ENCODE results near the gene PNRC2. TPM values are rescaled to one million over a fixed set of nuclear protein-coding genes. Genes with fewer than 3 reads are reported as not detected.

The PNRC2 gene
- total RNA-seq, 1 donor from 2014 or later: 92.8 TPM

- Histone ChIP-seq H3K4me1 (peaks cover 5% of the 10 kb centered on the region), H3K9me3 (no peaks in the 10 kb centered on the region), H3K27me3 (no peaks in the 10 kb centered on the region), H3K4me3 (no peak within 1 kb of the TSS), H3K27ac (no peak within 1 kb of the TSS), H3K36me3 (no peaks in the 10 kb centered on the region)
- intact Hi-C loops (cut with DNase I): no loop called here
- TF ChIP-seq POLR2AphosphoS5 (IDR thresholded peaks at IDR 0.05; ENCODE audit: insufficient read depth in 1 of 2, low read depth in 1 of 2) (no peak), POLR2A (IDR thresholded peaks at IDR 0.05) (no peak), CTCF (IDR thresholded peaks at IDR 0.05) (no peak)
- DNase-seq (ENCODE audit: extremely low spot score in 2 of 2): no peak
Measured at GRCh38 chr1:23913212-23913880, 46.3 kb upstream of the PNRC2 start, which contains the start of gene CNR2. TSS of gene CNR2 (minus strand) at chr1:23913362. CDS start at chr1:23875617, 37,745 bp downstream.

DNA sequence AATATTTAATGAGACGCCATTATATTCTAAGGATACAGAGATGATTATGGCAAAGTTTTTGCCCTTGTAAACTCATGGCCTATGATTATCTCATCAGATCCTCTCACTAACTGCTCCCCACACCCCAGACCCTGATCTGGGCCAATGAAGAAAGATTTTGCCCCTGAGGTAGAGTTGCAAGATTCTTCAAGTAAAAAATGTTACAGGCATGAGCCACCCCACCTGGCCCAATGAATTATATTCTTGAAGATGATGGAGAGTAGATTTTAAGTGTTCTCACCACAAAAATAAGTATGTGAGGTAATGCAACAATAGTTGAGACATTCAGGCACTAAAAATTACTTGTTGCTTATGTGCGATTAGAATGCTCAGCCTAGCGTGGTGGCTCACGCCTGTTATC is 44.7 kb upstream of the PNRC2 start:
- DNase-seq (ENCODE audit: extremely low spot score in 2 of 2): no peak
- Histone ChIP-seq H3K27ac (no peak overlapping the region), H3K4me3 (no peak overlapping the region), H3K9me3 (no peaks in the 10 kb centered on the region), H3K27me3 (no peaks in the 10 kb centered on the region), H3K36me3 (no peaks in the 10 kb centered on the region), H3K4me1 (no peaks in the 10 kb centered on the region)
- intact Hi-C loops (cut with DNase I): no loop called here
- TF ChIP-seq POLR2AphosphoS5 (IDR thresholded peaks at IDR 0.05; ENCODE audit: insufficient read depth in 1 of 2, low read depth in 1 of 2) (no peak), POLR2A (IDR thresholded peaks at IDR 0.05) (no peak)

DNA sequence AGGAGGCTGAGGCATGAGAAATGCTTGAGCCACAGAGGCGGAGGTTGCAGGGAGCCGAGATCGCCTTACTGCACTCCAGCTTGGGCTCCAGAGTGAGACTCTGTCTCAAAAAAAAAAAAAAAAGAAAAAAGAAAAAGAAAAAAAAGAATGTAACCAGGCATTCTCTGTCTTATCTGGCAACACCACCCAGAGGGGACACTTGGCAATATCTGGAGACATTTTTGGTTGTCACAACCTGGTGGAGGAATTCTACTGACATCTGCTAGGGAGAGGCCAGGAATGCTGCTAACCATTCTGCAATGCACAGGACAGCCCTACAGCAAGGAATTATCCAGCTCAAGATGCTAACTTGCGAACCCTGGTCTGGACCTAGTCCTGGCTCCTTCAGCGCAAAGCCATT is 44.2 kb upstream of the PNRC2 start:
- no peak overlapping the region for H3K4me3 ChIP-seq
- no peak overlapping the region for H3K27ac ChIP-seq
- no peaks in the 10 kb centered on the region for H3K4me1 ChIP-seq
- no peaks in the 10 kb centered on the region for H3K9me3 ChIP-seq
- intact Hi-C loops (cut with DNase I): no loop called here
- TF ChIP-seq POLR2AphosphoS5 (IDR thresholded peaks at IDR 0.05; ENCODE audit: insufficient read depth in 1 of 2, low read depth in 1 of 2) (no peak), POLR2A (IDR thresholded peaks at IDR 0.05) (no peak), CTCF (IDR thresholded peaks at IDR 0.05) (no peak)
- DNase-seq (ENCODE audit: extremely low spot score in 2 of 2): no peak
- no peaks in the 10 kb centered on the region for H3K27me3 ChIP-seq
- H3K36me3 ChIP-seq: no peaks in the 10 kb centered on the region

GRCh38 chr1:23916209-23917131 is 43.2 kb upstream of the PNRC2 start:
- no peaks in the 10 kb centered on the region for H3K9me3 ChIP-seq
- H3K27me3 ChIP-seq: no peaks in the 10 kb centered on the region
- no peaks in the 10 kb centered on the region for H3K4me1 ChIP-seq
- intact Hi-C loops (cut with DNase I): no loop called here
- no peak overlapping the region for H3K27ac ChIP-seq
- TF ChIP-seq CTCF (IDR thresholded peaks at IDR 0.05) (peak in 1 of 3 experiments; percentile 19), POLR2AphosphoS5 (IDR thresholded peaks at IDR 0.05; ENCODE audit: insufficient read depth in 1 of 2, low read depth in 1 of 2) (no peak)
- DNase-seq (ENCODE audit: extremely low spot score in 2 of 2): no peak
- no peaks in the 10 kb centered on the region for H3K36me3 ChIP-seq
- H3K4me3 ChIP-seq: no peak overlapping the region

DNA sequence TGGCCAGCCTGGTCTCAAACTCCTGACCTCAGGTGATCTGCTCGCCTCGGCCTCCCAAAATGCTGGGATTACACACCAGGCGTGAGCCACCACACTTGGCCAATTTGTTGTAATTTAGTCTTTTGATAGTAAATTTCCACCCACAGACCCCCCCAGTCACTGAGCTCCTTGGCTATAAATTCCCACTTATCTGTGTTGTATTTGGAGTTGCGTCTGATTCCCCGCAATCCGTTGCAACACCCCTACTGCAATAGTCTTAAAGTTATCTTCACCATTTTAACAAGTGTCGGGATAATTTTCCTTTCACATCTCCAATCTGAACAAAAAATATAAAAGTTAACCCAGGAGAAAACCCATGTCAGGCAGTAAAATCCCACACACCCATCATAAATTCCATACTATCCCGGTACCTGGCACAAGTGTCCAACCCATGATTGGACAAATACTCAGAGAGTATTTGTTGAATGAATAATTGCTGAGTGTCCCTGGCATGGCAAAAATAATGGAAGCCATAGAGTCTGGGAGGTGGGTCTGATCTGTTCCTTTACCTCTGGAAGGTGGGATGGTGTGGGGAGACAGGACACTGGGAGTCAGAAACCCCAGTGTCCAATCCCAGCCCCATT is 37.2 kb upstream of the PNRC2 start:
- no peak overlapping the region for H3K27ac ChIP-seq
- H3K4me1 ChIP-seq: no peaks in the 10 kb centered on the region
- no peak overlapping the region for H3K4me3 ChIP-seq
- no peaks in the 10 kb centered on the region for H3K36me3 ChIP-seq
- H3K27me3 ChIP-seq: no peaks in the 10 kb centered on the region
- no peak for TF ChIP-seq POLR2A (IDR thresholded peaks at IDR 0.05)
- TF ChIP-seq CTCF (IDR thresholded peaks at IDR 0.05): no peak
- no peak for TF ChIP-seq POLR2AphosphoS5 (IDR thresholded peaks at IDR 0.05; ENCODE audit: insufficient read depth in 1 of 2, low read depth in 1 of 2)
- intact Hi-C loops (cut with DNase I): no loop called here
- no peaks in the 10 kb centered on the region for H3K9me3 ChIP-seq
- no peak for DNase-seq (ENCODE audit: extremely low spot score in 2 of 2)

All from vagina (tissue), 2 donors.